HG02763 (cell line): Measurements from ENCODE around the gene LHX4.

ENCODE experiments used
- ATAC-seq: cut with Tn5 transposase; IDR thresholded peaks from one replicate; pipeline ENCODE4 v1.9.1; 2021; ENCODE audit warnings: mild to moderate bottlenecking, moderate library complexity; ENCODE audit not compliant: unreplicated experiment

Gene LHX4

DNA sequence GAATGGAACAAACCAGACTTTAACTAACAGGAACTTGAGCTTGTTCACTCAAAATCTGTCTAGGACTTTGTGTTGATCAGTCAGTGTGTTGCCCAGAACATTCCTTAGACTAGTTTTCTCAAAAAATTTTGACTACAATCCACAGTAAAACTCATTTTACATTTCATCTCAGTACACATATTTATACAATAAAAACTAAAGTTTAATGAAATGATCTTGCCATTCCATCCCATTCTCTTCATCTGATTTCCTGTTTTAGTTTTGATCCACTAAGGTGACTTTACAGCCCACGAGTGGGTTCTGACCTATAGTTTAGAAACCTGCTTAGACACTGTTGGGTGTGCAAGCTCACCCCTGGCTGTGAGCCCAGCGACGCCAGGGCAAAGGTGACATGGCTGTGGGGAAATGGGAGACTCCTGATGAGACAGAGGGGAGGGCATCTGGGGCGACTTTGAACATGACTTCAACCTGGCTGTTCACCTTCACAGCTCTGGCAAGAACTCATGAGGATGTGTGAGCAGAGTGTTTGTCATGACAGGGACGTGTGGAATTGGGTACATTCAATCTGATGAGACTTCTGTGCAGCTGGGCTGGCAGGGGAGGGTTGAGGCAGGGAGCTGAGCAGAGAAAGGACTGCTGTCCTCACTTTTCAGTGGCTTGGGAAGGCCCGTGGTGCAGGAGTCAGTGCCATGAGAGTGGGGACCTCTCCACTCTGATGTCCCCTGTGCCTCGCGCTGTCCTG, 40.6 kb downstream of the LHX4 start:
- ATAC-seq = no peak

DNA sequence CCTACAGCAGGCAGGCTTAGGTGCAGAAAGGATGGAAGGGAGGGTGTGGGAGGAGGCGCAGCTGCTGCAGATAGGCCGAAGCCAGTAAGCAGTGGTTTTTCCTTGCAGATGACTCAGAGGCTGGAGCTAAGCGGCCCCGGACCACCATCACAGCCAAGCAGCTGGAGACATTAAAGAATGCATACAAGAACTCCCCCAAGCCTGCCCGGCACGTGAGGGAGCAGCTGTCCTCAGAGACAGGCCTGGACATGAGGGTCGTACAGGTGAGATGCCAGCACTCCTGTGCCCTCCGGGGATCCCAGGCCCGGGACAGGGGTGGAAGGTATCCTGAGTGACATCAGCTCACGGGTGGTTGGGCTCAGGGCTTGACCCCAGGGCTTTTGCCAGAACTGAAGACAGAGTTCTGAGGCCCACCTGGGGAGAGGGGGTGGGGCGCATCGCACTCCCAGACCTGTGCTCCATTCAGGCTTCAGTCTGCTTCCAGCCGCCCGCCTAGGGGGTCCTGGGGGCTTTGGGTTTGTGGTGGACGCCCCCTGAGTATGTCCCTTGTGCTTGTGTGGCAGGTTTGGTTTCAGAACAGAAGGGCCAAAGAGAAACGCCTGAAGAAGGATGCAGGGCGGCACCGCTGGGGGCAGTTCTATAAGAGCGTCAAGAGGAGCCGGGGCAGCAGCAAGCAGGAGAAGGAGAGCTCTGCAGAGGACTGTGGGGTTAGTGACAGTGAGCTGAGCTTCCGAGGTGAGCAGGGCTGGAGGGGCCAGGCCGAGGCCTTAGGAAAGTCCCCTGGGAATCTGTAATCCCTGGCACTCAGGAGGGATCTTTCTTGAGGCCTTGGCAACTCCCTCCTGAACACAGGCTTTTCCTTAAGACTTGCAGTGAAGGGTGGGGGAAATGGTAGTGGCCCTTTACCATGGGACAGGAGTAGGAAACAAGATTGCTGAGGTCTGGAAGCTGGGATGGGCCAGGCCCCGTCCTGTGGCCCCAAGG, 41.5 kb downstream of the LHX4 start:
- ATAC-seq = no peak

DNA sequence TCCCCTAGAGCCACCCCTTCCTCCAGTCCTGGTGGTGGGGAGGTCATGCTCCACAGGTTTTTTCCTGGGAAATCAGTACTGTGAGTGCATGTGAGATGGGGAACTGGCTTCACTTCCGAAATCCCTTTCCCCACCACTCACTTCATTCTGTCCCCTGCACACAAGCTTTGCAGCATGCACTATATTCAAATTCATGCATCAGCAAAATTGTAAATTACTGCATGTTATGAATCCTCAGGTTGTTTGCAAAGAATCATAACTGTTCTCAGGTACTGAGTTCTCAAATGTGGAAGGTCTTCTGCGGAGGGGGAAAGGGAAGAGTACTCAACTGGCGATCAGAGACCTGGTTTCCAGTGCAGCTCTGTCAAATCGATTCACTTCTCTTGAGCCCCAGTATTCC, 42.3 kb downstream of the LHX4 start:
- no peak for ATAC-seq

DNA sequence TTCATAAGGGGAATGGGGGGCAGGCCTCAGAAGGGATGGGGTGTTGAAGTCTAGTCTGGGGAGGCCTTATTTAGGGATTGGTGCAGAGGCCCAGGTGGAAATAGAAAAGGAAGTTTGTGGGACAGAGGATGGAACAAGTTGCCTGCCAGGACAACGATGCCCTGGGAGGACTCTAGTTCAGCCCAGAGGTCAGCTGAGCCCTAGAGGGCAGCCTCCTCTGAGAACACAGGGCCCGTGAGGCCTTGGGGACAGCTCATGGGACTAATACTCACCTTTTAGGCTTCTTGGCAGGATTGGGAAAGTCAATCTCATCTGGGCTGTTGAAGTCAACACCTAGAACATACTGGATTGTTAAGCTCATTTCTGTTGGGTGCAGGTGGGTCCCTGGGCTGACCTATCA, 43.0 kb downstream of the LHX4 start:
- ATAC-seq = no peak

DNA sequence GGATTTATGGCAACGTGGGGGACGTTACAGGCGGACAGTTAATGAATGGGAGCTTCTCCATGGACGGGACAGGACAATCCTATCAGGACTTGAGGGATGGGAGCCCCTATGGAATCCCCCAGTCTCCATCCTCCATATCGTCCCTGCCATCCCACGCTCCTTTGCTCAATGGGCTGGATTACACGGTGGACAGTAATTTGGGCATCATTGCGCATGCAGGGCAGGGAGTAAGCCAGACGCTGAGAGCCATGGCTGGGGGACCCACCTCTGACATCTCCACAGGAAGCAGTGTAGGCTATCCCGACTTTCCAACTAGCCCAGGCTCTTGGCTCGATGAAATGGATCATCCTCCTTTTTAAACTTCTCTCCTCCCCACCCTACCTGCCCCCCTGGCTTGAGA, 44.2 kb downstream of the LHX4 start:
- ATAC-seq = no peak

DNA sequence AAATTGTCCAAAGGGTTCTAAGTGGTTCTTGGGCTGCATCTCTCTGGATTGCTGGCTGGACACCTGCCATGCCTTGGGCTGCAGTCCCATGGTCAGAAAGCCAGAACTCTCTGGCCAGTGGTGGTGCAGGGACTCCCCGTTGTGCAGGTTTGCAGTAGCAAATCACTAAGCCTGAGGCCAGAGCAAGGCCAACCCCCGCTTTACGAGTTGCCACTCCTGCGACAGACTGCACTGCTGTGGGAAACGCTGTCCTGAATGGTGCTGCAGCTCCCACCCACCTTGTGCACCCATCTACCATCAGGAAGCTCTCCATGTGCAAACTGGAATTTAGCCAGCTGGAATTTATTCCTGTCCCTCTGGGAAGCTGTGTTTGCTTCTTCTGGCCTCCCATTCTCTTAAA, 45.7 kb downstream of the LHX4 start:
- no peak for ATAC-seq

DNA sequence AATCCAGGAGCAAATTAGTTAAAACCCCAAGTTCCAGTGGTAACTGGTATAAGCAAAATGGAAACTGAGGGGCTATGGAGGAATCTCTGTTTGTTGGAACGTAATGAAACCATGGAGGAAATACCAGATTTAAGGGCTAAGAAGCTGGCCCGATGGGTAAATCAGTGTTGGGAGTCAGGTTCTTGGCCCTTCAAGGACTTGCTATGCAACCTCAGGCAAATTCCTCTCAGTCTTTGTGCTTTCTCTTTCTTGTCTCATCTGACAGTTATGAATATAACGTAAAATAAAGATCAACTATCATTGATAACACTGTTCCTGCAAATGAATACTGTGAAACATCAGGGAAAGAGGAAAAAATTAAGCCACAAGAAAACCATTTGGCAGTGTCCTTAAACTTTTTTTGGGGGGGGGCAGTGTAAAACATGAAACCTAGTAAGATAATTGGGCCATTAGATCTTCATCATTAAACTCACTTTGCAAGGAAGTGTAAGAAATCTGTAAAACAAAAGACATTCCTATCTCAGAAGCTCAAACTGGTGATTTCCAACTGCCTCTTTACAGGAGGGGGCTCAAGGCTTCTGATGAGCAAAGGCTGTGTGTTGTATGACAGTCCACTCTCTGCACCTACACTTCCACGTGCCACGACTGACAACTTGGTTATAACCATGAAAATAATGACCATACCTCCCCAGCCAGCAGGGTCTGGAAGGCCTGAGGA, 47.6 kb downstream of the LHX4 start:
- no peak for ATAC-seq

DNA sequence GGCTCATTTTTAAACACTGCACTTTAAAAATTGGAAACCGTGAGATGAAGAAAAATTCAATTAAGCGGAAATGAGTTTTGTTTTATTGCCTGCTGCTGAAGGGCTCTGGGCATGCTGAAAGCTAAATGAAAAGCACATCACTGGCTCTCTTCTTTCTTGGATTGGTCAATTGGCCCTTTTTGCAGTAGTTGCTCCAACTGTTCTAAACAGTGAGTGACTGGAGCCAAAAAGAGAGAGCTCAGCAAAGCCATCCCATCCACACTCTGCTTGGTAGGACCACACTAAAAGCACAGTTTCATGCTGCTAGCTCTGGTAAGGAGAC, 48.1 kb downstream of the LHX4 start:
- no peak for ATAC-seq

DNA sequence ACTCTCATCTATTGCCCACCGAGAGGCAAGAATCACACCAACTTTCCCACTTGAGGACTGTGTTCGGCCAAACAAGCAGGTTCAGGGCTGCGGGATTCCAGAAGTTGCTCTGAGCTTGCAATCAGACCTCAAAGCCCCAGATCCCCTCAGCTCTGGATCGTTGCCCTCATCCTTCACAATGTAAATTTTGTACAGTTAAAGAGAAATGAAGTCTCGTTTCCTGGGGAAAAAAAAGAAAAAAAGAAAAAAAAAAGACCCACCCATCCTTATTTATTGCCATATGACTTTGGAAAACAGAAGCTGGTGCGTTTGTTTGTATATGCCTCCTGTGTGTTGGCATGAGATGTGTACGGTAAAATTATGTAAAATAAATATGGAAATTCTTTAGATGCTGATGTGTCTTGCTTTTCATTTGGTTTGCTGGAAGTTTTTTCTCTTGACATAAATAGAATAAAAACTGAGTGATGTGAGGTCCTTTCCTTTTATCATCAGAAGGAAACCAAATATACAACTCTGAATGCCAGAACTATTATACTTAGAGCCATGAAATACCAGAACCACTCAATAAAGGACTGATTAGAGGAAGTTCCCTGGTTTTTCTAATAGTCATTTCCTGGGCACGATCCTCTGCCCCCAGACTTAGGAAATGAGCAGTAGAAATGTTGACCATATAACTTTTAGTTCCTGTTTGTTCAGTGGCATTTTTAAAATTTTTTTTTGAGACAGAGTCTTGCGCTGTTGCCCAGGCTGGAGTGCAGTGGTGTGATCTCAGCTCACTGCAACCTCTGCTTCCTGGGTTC, 48.7 kb downstream of the LHX4 start:
- ATAC-seq = no peak

DNA sequence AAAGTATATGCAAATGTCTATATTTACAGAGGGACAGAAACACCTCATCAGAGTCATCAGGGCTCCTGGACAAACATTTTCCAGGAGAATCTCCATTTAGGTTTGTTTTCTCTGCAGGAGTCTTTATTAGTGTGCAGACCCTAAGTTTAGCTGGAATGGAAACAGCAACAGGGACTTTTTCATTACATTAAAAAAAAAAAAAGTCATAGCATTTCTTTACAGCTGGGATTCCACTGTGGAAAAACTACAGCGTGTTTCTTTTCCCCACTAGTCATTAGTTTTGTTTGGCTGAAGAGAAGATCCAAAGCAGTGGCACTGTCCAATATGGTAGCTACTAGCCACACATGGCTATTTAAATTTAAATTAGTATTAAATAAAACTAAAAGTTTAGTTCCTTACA, 49.6 kb downstream of the LHX4 start:
- ATAC-seq = no peak

DNA sequence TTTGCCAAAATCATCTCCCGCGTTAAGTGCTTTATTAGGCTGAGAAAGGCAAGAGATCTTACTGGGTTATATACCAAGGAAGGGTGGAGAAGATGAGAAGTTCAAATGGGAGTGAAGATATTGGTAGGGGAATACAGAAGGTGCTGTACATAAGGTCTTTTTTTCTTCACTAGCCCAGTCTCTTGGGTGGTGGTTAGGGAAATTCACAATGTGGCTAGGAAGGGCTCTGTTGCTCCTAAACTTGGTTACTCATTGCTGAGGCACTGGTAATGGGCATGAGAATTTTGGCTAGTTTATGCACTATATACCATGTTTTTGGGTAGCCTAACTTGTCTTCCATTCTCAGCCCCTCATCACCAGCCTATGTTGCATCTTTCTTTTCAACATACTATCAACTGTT, 50.6 kb downstream of the LHX4 start:
- ATAC-seq = no peak

DNA sequence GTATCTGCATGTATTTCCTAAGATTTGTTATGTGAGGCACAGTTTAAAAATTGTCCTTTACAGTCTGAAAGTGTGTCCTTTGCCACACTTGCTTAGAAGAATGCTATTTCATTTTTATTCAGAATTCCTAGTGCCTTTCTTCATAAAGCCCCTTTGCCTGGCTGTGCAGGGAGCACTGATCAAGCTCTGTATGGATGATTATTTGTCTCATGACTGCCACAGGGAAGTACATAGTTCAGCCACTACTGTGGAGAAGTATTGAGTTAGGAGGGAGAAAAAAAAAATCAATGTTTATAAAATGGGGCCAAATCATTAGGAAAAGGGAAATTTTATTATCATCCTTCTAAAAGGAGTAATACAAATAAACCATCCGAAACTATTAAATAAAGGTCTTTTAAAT, 51.4 kb downstream of the LHX4 start:
- no peak for ATAC-seq

DNA sequence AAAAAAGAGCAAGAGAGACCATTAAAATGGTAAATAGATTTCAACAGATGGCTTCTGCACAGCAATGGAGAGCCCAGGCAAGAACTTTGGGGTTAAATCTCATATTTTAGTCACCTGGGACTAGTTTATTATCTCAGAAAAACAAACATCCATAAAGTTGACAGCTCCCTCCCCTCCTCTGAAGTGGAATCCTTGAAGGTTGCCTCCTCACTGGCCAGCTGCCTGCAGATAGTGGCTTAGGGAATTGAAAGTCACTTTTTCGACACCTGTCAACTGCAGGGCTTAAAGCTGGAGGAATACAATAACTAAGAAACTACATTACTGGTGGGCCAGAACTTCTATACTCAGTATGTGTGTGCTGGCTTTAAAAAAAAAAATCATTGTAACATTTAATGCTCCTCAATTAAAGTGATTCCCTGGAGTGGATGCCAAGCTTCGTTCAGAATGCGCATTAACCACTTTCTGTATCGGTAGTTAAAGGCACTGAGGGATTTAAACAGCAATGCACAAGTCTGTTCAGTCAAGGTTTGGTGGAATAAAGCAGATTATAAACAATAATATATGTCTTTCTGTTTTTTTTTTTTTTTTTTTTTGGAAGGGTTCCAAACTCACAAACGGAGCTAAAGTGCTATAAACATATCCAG, 52.5 kb downstream of the LHX4 start:
- no peak for ATAC-seq

DNA sequence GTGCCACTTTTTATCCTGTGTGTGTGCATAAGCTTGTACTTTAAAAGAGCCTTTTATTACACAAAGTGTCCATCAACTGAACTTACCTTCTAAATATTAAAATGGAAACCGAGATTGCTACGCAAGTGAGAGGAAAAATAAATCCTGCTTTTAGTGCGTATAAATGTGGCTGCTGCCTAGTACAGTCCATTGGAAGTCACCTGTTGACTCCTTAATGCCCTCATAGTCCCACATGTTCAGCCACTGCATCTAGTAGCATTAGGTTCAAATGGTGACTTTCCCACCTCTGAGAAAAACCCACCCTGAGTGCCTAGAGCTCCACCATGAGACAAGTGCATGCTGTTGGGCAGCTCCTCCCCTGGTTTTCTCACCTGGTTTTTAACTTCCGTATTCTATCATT, 53.0 kb downstream of the LHX4 start:
- ATAC-seq = no peak

DNA sequence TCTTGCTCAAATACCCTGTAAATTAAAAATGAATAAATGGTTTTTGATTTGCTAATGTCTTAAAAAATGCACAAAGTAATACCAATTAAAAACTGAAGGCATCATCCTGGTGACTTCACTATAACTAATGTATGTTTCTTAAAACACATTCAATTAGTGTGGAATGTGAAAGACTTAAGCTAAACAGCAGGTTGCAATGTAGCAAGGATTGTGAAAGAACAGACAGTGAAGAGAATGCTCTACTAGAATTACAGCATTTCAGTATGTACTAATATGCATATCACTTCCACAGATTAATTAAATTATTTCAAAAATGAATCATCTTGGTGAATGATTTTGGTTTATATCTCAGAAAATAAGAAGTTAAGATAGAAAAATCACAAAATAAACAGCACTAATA, 56.4 kb downstream of the LHX4 start:
- ATAC-seq = no peak

DNA sequence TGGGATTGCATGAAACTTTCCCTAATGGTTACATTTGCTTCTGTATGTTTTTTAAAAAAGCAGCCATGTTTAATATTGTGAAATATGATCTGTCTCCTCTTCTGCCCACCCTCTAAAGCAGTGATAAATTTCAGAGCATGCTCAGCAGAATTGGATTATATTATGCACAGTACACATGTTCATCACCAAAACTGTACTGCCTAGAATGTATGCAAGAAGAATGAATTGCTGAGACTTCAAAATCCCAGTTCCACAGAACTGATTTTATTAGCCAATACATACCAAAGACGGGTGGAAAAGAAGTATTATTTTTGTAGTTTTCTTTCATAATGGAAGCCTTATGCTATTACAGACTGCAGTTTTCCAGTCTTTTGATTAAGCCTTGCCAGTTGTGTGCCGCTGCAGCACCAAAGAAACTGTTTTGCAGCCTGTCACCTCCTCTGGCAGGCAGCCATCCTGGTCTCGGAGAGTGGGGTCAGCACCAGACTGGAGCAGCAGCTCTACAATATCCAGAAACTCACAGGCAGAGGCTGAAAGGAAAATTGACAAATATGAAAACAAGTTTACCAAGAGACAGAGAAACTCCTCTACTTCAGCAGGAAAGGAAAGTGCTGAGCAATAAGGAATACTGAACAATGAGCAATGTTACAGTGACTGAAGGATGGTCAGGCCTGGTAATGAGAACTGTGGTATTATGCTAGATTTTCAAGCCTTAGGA, 58.1 kb downstream of the LHX4 start:
- no peak for ATAC-seq

DNA sequence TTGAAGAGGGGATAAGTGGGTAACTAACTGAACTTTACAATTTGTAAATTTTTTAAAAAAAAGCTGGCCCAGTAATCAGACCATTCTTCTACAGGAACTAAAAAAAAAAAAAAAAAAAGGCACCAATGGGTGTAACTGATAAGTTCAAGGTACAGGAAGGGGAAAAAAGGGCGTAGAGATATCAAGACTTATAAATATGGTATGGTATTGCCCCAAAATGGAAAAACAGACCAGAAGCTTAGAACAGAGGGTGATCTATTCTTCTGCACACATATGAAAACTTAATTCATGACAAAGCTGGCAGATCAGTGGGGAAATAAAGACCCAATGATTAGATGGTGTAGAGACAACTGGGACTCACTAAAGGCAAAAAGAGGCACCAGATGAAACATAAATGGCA, 58.9 kb downstream of the LHX4 start:
- ATAC-seq = no peak

DNA sequence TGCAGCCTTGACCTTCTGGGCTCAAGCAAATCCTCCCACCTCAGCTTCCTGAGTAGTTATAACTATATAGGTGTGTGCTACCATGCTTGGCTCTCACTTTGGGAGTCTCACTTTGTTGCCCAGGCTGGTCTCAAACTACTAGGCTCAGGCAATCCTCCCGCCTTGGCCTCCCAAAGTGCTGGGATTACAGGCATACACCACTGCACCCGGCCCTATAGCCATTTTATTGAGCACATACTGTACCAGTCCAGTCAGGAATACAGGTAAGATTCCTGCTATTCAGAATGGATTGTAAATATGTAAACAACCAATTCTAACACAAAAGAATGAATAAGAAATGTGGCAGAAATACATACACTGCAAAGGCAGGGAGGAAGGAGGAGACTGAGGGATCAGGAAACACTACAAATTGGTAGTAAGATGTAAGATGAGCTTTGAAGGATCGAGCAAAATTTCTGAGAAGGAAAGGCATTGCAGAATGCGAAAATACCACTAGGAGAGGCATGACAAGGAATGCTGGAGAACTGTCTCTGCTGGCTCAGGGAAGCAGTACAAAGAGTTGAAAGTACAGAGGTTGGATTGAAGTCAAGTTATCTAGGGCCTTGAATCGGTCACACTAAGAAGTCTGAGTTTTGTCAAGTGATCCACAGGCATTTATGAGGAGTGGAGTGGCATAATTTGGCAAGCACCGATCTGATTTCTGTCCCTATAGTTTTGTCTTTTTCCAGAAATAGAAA, 60.4 kb downstream of the LHX4 start:
- ATAC-seq = no peak

DNA sequence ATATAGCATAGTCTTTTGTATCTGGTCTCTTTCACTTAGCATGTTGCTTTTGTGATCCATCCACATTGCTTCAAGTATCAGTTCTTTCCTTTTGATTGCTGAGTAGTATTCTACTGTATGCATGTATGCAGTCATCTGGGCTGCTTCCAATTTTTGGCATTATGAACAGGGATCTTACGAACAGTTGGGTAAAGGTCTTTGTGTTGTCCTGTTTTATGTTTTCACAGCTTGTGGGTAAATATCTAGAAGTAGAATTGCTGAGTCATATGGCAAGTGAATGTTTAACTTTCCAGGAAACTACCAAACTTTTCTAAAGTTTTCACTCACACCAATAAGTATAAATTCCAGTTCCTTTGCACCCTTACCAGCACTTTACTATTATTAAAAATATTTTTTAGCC, 60.9 kb downstream of the LHX4 start:
- no peak for ATAC-seq
